ENCODE results near the gene SNAP29.

- TF ChIP-seq ZBTB26 (tag by site-specific recombination; optimal IDR thresholded peaks at IDR 0.05) (no peak), ZNF280D (tag by site-specific recombination; IDR thresholded peaks at IDR 0.05) (no peak), ZNF585B (tag by site-specific recombination; IDR thresholded peaks at IDR 0.05) (no peak), HOXA7 (CRISPR knock-in tag; IDR thresholded peaks at IDR 0.05; ENCODE audit: borderline replicate concordance) (no peak), KLF1 (tag by site-specific recombination; IDR thresholded peaks at IDR 0.05) (no peak), IKZF3 (tag by site-specific recombination; IDR thresholded peaks at IDR 0.05) (no peak), CTCF (tag by site-specific recombination; IDR thresholded peaks at IDR 0.05) (no peak), ZNF398 (tag by site-specific recombination; IDR thresholded peaks at IDR 0.05) (no peak), EGR2 (tag by site-specific recombination; IDR thresholded peaks at IDR 0.05; ENCODE audit: low read depth) (no peak)
These were observed 46.9 kb downstream of the SNAP29 start for GRCh38 chr22:20905415-20906386.
